Hepatocyte (in vitro differentiated cells): Measurements from ENCODE around the gene CORO6. TPM values are rescaled to one million over a fixed set of nuclear protein-coding genes. Genes with fewer than 3 reads are reported as not detected.

Source experiments
- DNase-seq: peaks from one replicate; pipeline ENCODE4 v3.0.0-alpha.2; 2016; ENCODE audit warnings: low spot score
- H2AFZ ChIP-seq: fragments of 200-600 bp; sonication (generic); 2 replicates; pipeline ENCODE4 v1.6.0; 2016; ENCODE audit warnings: antibody characterized with exemption, mild to moderate bottlenecking
- H3K27ac ChIP-seq: fragments of 200-600 bp; sonication (generic); 2 replicates; pipeline ENCODE4 v1.5.1; 2016; ENCODE audit warnings: mild to moderate bottlenecking
- H3K27me3 ChIP-seq: fragments of 200-600 bp; sonication (generic); 2 replicates; pipeline ENCODE4 v1.6.1; 2016
- H3K36me3 ChIP-seq: fragments of 200-600 bp; sonication (generic); replicated peaks from 2 replicates; pipeline ENCODE4 v1.5.1; 2016; ENCODE audit warnings: low read depth; ENCODE audit not compliant: insufficient read depth
- H3K4me1 ChIP-seq: fragments of 200-600 bp; sonication (generic); 2 replicates; pipeline ENCODE4 v1.5.1; 2016; ENCODE audit warnings: mild to moderate bottlenecking, moderate library complexity; ENCODE audit not compliant: insufficient read depth
- H3K4me2 ChIP-seq: fragments of 200-600 bp; sonication (generic); 2 replicates; pipeline ENCODE4 v1.6.0; 2016
- H3K4me3 ChIP-seq: fragments of 200-600 bp; sonication (generic); 2 replicates; pipeline ENCODE4 v1.5.1; 2016; ENCODE audit warnings: mild to moderate bottlenecking
- H3K79me2 ChIP-seq: fragments of 200-600 bp; sonication (generic); 2 replicates; pipeline ENCODE4 v1.6.0; 2017; ENCODE audit warnings: mild to moderate bottlenecking
- H3K9me2 ChIP-seq: fragments of 200-600 bp; sonication (generic); replicated peaks from 2 replicates; pipeline ENCODE4 v1.6.0; 2017; ENCODE audit warnings: mild to moderate bottlenecking; ENCODE audit not compliant: insufficient read depth
- H3K9me3 ChIP-seq: fragments of 200-600 bp; sonication (generic); 2 replicates; pipeline ENCODE4 v1.5.1; 2016; ENCODE audit warnings: low read depth, mild to moderate bottlenecking
- H4K20me1 ChIP-seq: fragments of 200-600 bp; sonication (generic); 2 replicates; pipeline ENCODE4 v1.6.0; 2016; ENCODE audit warnings: mild to moderate bottlenecking; ENCODE audit not compliant: insufficient read depth, poor library complexity, severe bottlenecking
- EZH2 ChIP-seq: fragments of 200-600 bp; sonication (generic); IDR thresholded peaks from 2 replicates; pipeline ENCODE4 v1.6.1; 2016; ENCODE audit warnings: antibody characterized with exemption, mild to moderate bottlenecking, borderline replicate concordance
- EZH2phosphoT487 ChIP-seq: fragments of 200-600 bp; sonication (generic); IDR thresholded peaks from one replicate; pipeline ENCODE4 v1.6.1; 2018; ENCODE audit warnings: antibody characterized with exemption, mild to moderate bottlenecking, low read depth, moderate library complexity; ENCODE audit not compliant: unreplicated experiment, severe bottlenecking
- WGBS: methylation state at CpG from one replicate; pipeline ENCODE4 v1.1.6; 2016; ENCODE audit warnings: low lambda C conversion rate; ENCODE audit errors: missing lambda C conversion rate; 5-methylcytosine and 5-hydroxymethylcytosine counted together
- polyA plus RNA-seq: library from polyadenylated mRNA; unstranded; fragments of >200 nt; fragmentation: Nextera tagmentation; extraction: Ambion mirVana; gene quantifications from 2 replicates; pipeline ENCODE4 v1.2.1, GENCODE V29; 2016
- total RNA-seq: library from RNA; depleted of rRNA; stranded (reverse); fragments of >200 nt; gene quantifications from 2 replicates; pipeline ENCODE4 v1.2.3, GENCODE V29; 2014
- TF ChIP-seq, protein P1 (sequence below): fragments of 200-600 bp; sonication (generic); IDR thresholded peaks from 2 replicates; pipeline ENCODE4 v1.5.1; 2016; ENCODE audit warnings: antibody characterized with exemption, mild to moderate bottlenecking; ENCODE audit not compliant: poor library complexity

CORO6 gene
- total and polyA plus RNA-seq, 2 experiments from 2014 or later: 0.83 to 1.9 TPM

DNA sequence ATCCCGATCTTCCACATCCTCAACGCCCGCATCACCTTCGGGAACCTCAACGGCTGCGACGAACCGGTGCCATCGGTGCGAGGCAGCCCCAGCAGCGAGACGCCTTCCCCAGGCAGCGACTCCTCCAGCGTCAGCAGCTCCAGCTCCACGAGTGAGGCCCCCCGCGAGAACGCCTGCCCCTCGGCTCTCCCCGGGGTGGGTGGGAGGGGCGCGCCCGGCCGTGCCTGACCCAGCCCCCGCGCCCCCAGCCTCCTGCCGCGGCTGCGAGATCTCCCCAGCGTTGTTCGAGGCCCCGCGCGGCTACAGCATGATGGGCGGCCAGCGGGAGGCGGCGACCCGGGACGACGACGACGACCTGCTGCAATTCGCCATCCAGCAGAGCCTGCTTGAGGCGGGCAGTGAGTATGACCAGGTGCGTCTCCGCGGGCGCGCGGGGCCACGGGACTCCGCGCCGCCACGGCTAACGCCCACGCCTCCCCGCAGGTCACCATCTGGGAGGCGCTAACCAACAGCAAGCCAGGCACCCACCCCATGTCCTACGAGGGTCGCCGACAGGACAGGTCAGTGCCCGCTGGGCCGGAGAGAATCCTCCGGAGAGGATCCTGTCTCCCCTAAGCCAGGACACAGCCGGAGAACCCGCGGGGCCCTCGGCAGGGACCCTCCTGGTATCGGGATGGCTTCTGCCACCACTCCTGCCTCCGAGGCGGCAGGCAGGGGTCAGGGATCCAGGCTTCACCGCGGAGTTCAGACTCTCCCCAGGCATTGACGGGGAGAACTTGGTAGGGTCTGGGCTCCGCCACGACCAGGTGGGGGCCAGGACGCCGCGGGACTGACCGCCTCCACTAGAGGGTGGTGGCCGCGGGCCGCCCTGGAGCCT lies 10.1 kb downstream of the CORO6 start:
- H2AFZ ChIP-seq: no peak overlapping the region
- no peak overlapping the region for H3K4me3 ChIP-seq
- no peak for DNase-seq
- H3K4me2 ChIP-seq: peak overlapping the region; percentile 71
- H3K4me1 ChIP-seq: peaks cover 19% of the 10 kb centered on the region
- 93% methylated on average over 58 of the region's 85 CpGs for WGBS
- TF ChIP-seq EZH2phosphoT487 (no peak), EZH2 (no peak)
- TF ChIP-seq, protein P1, sequence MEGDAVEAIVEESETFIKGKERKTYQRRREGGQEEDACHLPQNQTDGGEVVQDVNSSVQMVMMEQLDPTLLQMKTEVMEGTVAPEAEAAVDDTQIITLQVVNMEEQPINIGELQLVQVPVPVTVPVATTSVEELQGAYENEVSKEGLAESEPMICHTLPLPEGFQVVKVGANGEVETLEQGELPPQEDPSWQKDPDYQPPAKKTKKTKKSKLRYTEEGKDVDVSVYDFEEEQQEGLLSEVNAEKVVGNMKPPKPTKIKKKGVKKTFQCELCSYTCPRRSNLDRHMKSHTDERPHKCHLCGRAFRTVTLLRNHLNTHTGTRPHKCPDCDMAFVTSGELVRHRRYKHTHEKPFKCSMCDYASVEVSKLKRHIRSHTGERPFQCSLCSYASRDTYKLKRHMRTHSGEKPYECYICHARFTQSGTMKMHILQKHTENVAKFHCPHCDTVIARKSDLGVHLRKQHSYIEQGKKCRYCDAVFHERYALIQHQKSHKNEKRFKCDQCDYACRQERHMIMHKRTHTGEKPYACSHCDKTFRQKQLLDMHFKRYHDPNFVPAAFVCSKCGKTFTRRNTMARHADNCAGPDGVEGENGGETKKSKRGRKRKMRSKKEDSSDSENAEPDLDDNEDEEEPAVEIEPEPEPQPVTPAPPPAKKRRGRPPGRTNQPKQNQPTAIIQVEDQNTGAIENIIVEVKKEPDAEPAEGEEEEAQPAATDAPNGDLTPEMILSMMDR: no peak
- H3K9me3 ChIP-seq: no peaks in the 10 kb centered on the region
- no peaks in the 10 kb centered on the region for H3K9me2 ChIP-seq
- no peaks in the 10 kb centered on the region for H3K36me3 ChIP-seq
- H3K27me3 ChIP-seq: peaks cover 39% of the 10 kb centered on the region
- H3K79me2 ChIP-seq: no peaks in the 10 kb centered on the region
- H4K20me1 ChIP-seq: no peaks in the 10 kb centered on the region
- H3K27ac ChIP-seq: no peak overlapping the region

- 98% methylated on average over 9 of the region's 12 CpGs for WGBS
- Histone ChIP-seq H4K20me1 (no peaks in the 10 kb centered on the region), H3K79me2 (no peaks in the 10 kb centered on the region), H3K36me3 (no peaks in the 10 kb centered on the region), H3K4me1 (peaks cover 15% of the 10 kb centered on the region), H3K9me2 (no peaks in the 10 kb centered on the region), H3K27ac (no peak overlapping the region), H3K27me3 (peaks cover 33% of the 10 kb centered on the region), H3K4me3 (no peak overlapping the region), H3K9me3 (no peaks in the 10 kb centered on the region), H3K4me2 (no peak overlapping the region), H2AFZ (no peak overlapping the region)
- DNase-seq: no peak
- TF ChIP-seq EZH2phosphoT487: no peak
- no peak for TF ChIP-seq EZH2
- TF ChIP-seq, protein P1: no peak
Measured at GRCh38 chr17:29612094-29612403, 10.7 kb downstream of the CORO6 start.

DNA sequence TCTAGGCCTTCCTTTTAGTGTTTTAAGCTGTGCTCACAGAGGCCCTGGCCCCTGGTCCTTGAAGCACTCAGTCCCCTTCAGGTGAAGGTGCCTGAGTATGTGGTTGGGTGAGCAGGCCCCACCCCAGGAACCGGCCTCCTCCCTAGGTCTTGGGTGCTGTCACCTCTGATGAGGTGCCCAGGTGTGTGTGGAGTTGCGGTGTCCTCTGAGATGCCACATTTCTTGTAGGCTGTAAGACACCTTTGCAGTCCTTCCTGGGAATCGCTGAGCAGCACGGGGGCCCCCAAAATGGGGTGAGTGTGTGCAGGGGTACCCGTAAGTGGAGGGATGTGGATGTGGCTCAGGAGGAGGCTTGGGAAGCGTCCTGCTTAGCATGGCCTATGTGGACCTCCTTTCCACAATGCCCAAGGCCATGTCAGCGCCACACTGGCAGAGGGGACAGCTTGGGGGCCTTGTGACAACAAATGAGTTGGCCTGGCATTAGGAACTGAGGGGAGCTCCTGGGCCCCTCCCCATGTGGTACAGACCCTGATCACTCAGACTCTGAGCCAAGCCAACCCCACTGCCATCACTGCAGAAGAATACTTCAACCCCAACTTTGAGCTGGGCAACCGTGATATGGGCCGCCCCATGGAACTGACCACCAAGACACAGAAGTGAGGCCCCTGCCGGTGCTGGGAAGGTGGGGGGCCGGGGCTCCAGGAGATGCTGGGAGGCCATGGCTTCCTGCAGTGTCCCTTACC lies 11.2 kb downstream of the CORO6 start:
- no peak for DNase-seq
- no peaks in the 10 kb centered on the region for H3K79me2 ChIP-seq
- H3K27ac ChIP-seq: no peak overlapping the region
- no peak overlapping the region for H3K4me2 ChIP-seq
- H3K9me2 ChIP-seq: no peaks in the 10 kb centered on the region
- no peaks in the 10 kb centered on the region for H4K20me1 ChIP-seq
- H2AFZ ChIP-seq: no peak overlapping the region
- peaks cover 15% of the 10 kb centered on the region for H3K4me1 ChIP-seq
- no peak overlapping the region for H3K4me3 ChIP-seq
- WGBS: 99% methylated on average over 11 of the region's 11 CpGs
- H3K9me3 ChIP-seq: no peaks in the 10 kb centered on the region
- peaks cover 28% of the 10 kb centered on the region for H3K27me3 ChIP-seq
- no peaks in the 10 kb centered on the region for H3K36me3 ChIP-seq
- no peak for TF ChIP-seq EZH2phosphoT487
- TF ChIP-seq EZH2: no peak
- TF ChIP-seq, protein P1: no peak
